SK-N-SH (cell line): ENCODE results near the gene KMT2E. TPM values are rescaled to one million over a fixed set of nuclear protein-coding genes. Genes with fewer than 3 reads are reported as not detected.

Experiments
- CHD2 ChIP-seq: fragments of 150-350 bp; IDR thresholded peaks from 2 replicates; pipeline ENCODE4 v1.6.1; 2018; ENCODE audit warnings: low read length; ENCODE audit not compliant: partially characterized antibody
- ELF1 ChIP-seq: IDR thresholded peaks from 2 replicates; pipeline ENCODE4 v1.4.0; 2012
- EP300 ChIP-seq, 2 experiments: IDR thresholded peaks; 2 replicates each; pipeline versions ENCODE4 v1.4.0 to v1.6.1; 2012; ENCODE audit warnings: borderline replicate concordance in 1 of 2, low read depth in 1 of 2, low read length in 1 of 2
- GABPA ChIP-seq: IDR thresholded peaks from 2 replicates; pipeline ENCODE4 v1.4.0; 2012; ENCODE audit warnings: low read depth, mild to moderate bottlenecking
- MAX ChIP-seq: IDR thresholded peaks from 2 replicates; pipeline ENCODE4 v1.4.0; 2012; ENCODE audit warnings: low read depth
- MEF2A ChIP-seq: IDR thresholded peaks from 2 replicates; pipeline ENCODE4 v1.4.0; 2012; ENCODE audit warnings: low read depth, borderline replicate concordance
- MXI1 ChIP-seq: IDR thresholded peaks from 2 replicates; pipeline ENCODE4 v1.6.1; 2012; ENCODE audit warnings: mild to moderate bottlenecking, low read depth, low read length, improper control_type of control experiment
- NFIC ChIP-seq: IDR thresholded peaks from 2 replicates; pipeline ENCODE4 v1.4.0; 2012; ENCODE audit warnings: borderline replicate concordance
- RCOR1 ChIP-seq: fragments of 150-350 bp; IDR thresholded peaks from 2 replicates; pipeline ENCODE4 v1.6.1; 2017; ENCODE audit warnings: antibody characterized with exemption, low read length
- REST ChIP-seq: IDR thresholded peaks from 2 replicates; pipeline ENCODE4 v1.6.1; 2012; ENCODE audit warnings: mild to moderate bottlenecking, low read depth, low read length, moderate library complexity
- RFX5 ChIP-seq: IDR thresholded peaks from 2 replicates; pipeline ENCODE4 v1.6.1; 2012; ENCODE audit warnings: mild to moderate bottlenecking, improper control_type of control experiment, low read length
- RXRA ChIP-seq: IDR thresholded peaks from 2 replicates; pipeline ENCODE4 v1.4.0; 2012; ENCODE audit warnings: low read depth, mild to moderate bottlenecking, borderline replicate concordance
- SIN3A ChIP-seq: IDR thresholded peaks from 2 replicates; pipeline ENCODE4 v1.6.1; 2012; ENCODE audit warnings: low read depth, mild to moderate bottlenecking, low read length, moderate library complexity, borderline replicate concordance
- TEAD4 ChIP-seq: IDR thresholded peaks from 2 replicates; pipeline ENCODE4 v1.4.0; 2012; ENCODE audit warnings: mild to moderate bottlenecking, borderline replicate concordance; ENCODE audit not compliant: insufficient read depth
- USF2 ChIP-seq: fragments of 150-350 bp; IDR thresholded peaks from 2 replicates; pipeline ENCODE4 v1.6.1; 2017; ENCODE audit warnings: antibody characterized with exemption, low read length, low read depth, borderline replicate concordance
- YY1 ChIP-seq: IDR thresholded peaks from 2 replicates; pipeline ENCODE4 v1.4.0; 2012; ENCODE audit warnings: low read depth, mild to moderate bottlenecking
- polyA plus RNA-seq, 3 experiments: library from polyadenylated mRNA; depleted of rRNA; stranded (reverse); fragments of >200 nt; gene quantifications; 2 replicates each; pipeline ENCODE4 v1.2.3, GENCODE V29; 2012
- TF ChIP-seq, protein P1 (sequence below): IDR thresholded peaks from 2 replicates; pipeline ENCODE4 v1.4.0; 2012; ENCODE audit warnings: low read depth, borderline replicate concordance
- TF ChIP-seq, protein P2 (sequence below): fragments of 150-350 bp; IDR thresholded peaks from 2 replicates; pipeline ENCODE4 v1.6.1; 2016; ENCODE audit warnings: mild to moderate bottlenecking, low read depth, low read length

The KMT2E gene
- polyA plus RNA-seq, 1 of the 3 experiments (the other 2 are of a cell fraction): 6.4 TPM

GRCh38 chr7:105003275-105003674 lies 10.7 kb upstream of the KMT2E start (continued):
- TF ChIP-seq TEAD4 (no peak), RXRA (no peak), REST (no peak), GABPA (no peak), NFIC (no peak; the same call in 1 of the 2 replicates), SIN3A (peak; percentile 48; the same call in 1 of the 2 replicates), RCOR1 (no peak), MXI1 (no peak), USF2 (no peak), ELF1 (no peak), EP300 (IDR thresholded peaks at IDR 0.05; ENCODE audit: borderline replicate concordance in 1 of 2, low read depth in 1 of 2, low read length in 1 of 2) (no peak), YY1 (no peak), MEF2A (no peak), MAX (peak; percentile 40; the same call in 1 of the 2 replicates), RFX5 (no peak), CHD2 (no peak)
- TF ChIP-seq, protein P1, sequence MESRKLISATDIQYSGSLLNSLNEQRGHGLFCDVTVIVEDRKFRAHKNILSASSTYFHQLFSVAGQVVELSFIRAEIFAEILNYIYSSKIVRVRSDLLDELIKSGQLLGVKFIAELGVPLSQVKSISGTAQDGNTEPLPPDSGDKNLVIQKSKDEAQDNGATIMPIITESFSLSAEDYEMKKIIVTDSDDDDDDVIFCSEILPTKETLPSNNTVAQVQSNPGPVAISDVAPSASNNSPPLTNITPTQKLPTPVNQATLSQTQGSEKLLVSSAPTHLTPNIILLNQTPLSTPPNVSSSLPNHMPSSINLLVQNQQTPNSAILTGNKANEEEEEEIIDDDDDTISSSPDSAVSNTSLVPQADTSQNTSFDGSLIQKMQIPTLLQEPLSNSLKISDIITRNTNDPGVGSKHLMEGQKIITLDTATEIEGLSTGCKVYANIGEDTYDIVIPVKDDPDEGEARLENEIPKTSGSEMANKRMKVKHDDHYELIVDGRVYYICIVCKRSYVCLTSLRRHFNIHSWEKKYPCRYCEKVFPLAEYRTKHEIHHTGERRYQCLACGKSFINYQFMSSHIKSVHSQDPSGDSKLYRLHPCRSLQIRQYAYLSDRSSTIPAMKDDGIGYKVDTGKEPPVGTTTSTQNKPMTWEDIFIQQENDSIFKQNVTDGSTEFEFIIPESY: no peak
- TF ChIP-seq, protein P2, sequence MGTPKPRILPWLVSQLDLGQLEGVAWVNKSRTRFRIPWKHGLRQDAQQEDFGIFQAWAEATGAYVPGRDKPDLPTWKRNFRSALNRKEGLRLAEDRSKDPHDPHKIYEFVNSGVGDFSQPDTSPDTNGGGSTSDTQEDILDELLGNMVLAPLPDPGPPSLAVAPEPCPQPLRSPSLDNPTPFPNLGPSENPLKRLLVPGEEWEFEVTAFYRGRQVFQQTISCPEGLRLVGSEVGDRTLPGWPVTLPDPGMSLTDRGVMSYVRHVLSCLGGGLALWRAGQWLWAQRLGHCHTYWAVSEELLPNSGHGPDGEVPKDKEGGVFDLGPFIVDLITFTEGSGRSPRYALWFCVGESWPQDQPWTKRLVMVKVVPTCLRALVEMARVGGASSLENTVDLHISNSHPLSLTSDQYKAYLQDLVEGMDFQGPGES: no peak
- TF ChIP-seq, all 33 proteins: peak for 5
